AG10803 (cell line): ENCODE results near the gene DMKN.

ENCODE experiments used
- DNase-seq: peaks from one replicate; pipeline ENCODE4 v3.0.0; 2010; ENCODE audit warnings: low read depth
- H3K4me3 ChIP-seq: 2 replicates; pipeline ENCODE4 v1.5.1; 2011; ENCODE audit warnings: mild to moderate bottlenecking, low read length, control low read depth
- TF ChIP-seq, protein P1 (sequence below): conservative IDR thresholded peaks from 2 replicates; pipeline ENCODE4 v1.5.1; 2011; ENCODE audit warnings: mild to moderate bottlenecking, low read length, control low read depth, inconsistent platforms

Gene DMKN

DNA sequence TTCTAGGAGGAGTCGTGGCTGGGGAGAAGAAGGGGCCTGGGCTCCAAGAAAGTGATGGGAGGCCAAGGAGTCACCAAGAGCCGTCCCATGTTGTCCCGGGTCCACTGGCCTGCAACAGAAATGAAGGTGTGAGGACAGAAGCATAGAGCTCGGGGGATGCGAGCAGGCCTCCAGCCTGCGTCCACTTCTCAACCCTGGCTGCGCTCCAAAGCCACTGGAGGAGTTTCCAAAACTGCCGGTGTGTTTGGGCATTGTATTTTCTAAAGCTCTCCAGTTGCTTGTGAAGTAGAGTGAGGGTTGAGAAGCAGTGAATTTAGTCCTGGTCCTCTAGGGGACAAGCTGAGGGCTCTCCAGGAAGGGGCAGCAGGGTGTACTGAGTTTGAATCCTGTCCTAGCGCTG is 52.4 kb downstream of the DMKN start:
- no peak for DNase-seq
- TF ChIP-seq, protein P1, sequence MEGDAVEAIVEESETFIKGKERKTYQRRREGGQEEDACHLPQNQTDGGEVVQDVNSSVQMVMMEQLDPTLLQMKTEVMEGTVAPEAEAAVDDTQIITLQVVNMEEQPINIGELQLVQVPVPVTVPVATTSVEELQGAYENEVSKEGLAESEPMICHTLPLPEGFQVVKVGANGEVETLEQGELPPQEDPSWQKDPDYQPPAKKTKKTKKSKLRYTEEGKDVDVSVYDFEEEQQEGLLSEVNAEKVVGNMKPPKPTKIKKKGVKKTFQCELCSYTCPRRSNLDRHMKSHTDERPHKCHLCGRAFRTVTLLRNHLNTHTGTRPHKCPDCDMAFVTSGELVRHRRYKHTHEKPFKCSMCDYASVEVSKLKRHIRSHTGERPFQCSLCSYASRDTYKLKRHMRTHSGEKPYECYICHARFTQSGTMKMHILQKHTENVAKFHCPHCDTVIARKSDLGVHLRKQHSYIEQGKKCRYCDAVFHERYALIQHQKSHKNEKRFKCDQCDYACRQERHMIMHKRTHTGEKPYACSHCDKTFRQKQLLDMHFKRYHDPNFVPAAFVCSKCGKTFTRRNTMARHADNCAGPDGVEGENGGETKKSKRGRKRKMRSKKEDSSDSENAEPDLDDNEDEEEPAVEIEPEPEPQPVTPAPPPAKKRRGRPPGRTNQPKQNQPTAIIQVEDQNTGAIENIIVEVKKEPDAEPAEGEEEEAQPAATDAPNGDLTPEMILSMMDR, result no peak
- H3K4me3 ChIP-seq, result no peak overlapping the region

DNA sequence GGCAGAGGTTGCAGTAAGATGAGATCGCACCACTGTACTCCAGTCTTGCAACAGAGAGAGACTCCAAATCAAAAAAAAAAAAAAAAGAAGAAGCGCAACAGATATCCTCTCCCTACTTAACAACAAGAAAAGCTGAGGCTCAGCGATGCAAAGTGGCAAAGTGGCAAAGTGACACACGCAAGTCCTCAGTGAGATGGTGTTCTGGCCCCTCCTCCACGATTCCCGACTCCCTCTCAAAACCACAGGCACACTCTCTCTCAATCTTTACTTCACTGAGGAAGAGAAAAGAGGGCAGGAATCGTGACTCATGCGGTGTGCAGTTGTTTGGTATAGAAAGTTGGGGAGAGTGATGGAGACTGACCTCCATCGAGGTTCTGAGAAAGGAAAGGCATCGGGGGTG is 52.8 kb downstream of the DMKN start:
- TF ChIP-seq, protein P1, result no peak
- H3K4me3 ChIP-seq, result no peak overlapping the region

DNA sequence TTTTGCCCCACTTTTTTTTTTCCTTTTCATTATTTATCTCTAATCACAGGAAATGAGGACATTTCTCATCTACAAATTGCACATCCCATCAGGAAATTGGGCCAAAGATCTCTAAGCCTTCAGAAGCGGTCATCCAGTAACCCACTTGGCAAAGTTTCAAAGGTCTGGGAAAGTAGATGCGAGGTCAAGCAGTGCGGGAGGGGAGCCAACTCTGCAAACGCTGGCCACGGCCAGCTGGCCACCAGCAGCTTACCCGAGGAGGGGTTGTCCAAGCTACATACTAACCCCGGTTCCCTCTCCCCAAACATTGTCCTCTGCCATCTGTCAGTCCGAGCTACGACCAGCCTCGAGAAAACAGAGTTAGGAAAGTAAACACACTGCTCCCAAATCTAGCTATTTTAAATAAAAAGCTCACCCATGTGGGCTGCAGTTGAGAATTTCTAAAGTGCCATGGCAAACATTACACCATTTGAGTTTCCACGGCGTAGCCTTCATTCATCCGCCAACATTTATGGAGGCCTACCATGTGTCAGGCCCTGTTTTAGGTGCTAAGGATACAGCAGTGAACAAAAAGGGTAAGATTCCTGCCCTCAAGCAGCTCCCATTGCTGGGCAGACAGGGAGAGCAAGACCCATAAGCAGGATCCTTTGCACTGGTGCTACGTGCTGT is 53.9 kb downstream of the DMKN start:
- no peak for DNase-seq
- H3K4me3 ChIP-seq, result no peak overlapping the region
- TF ChIP-seq, protein P1, result no peak

More for the DNA sequence above, 52.8 kb downstream of the DMKN start:
- no peak for DNase-seq

DNA sequence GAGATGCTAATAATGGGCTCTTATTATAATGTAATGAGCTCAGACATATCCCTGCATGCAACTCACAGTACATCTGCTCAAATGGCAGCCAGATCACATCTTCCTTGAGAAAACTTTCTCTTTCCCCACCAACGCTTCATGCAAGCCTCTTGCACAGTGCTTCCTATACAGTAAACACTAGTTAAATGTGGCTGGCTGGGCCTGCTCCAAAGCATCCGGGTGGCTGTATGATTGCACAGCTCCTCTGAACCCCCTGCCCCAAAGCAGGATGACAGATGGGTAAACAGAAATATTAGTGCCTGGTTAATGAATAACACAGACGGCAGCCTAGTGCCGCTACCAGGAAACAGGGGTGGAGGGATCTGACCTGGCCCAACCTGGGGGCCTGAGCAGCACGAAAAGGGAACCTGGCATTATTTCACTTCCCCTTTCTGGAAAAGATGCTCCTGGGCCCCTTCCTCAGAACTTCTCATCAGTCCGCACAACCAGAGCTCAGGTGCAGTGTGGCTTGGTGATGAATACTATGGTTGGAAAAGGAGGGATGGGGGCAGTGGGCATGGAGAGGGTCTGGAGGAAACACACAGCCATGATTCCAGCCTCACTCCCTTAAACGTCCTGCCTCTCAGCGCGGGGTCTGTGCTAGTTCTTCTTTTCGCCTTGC is 54.6 kb downstream of the DMKN start:
- DNase-seq, result no peak
- H3K4me3 ChIP-seq, result no peak overlapping the region
- TF ChIP-seq, protein P1, result no peak

DNA sequence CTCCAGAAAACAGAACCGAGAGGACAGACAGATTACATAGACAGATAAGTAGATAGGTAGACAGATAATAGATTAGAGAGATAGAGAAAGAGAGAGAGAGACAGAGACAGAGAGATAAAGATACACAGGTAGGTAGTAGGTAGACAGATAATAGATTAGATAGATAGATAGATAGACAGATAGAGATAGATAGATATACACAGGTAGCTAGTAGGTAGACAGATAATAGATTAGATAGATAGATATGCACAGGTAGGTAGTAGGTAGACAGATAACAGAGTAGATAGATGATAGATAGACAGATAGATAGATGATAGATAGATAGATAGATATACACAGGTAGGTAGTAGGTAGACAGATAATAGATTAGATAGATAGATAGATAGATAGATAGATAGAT is 55.3 kb downstream of the DMKN start:
- TF ChIP-seq, protein P1, result no peak
- no peak overlapping the region for H3K4me3 ChIP-seq
- DNase-seq, result no peak

DNA sequence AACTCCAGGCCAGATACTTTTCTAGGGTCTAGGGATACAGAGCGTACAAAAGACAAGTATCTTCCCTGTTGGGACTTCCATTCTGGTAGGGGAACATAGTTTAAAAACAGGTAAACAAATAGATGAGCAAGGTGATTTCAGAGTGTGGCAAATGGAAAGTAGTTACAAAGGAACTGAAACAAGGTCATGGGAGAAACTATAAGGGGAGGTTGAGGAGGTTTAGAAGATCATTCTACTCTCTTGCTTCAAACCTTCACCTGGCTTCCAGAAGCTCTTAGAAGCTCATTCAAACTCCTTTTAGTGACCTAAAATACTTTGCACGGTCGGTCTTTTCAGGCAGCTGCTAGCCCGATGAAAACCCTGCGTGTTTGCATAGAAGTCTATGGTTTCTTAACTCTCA is 56.3 kb downstream of the DMKN start:
- TF ChIP-seq, protein P1, result no peak
- DNase-seq, result no peak
- no peak overlapping the region for H3K4me3 ChIP-seq

DNA sequence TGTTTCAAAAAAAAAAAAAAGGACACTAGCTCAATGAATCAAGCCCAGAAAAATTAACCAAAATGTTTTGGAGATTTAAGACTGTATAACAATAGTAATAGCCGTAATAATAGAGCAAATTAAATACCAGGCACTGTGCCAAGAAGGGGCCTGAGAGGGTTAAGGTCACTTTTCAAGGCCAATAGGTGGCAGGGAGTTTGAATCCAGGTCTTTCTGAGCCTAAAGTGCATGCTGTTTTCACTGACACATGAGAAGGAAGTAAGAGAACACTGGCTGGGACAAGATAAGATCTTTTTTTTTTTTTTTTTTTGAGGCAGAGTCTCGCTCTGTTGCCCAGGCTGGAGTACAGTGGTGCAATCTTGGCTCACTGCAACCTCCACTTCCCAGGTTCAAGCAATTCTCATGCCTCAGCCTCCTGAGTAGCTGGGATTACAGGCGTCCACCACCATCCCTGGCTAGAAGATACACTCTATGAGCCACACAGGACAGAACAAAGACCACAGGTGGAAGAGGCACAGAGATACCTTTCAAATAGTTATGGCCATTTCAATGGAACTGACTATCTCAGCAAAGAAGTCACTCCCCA is 57.7 kb downstream of the DMKN start:
- no peak for DNase-seq
- TF ChIP-seq, protein P1, result no peak
- no peak overlapping the region for H3K4me3 ChIP-seq
